Measurements from ENCODE around the gene ZSCAN10.
A peak's percentile ranks its signal among the peaks of the same experiment; 100 is the strongest.

The ZSCAN10 gene

GRCh38 chr16:3112058-3112880 is 13.2 kb upstream of the ZSCAN10 start, which contains the start of gene ZNF205:
Gene ZNF205, plus strand, starts transcription at chr16:3112586. Its CDS starts 845 bp downstream, at chr16:3113431.
- peak; percentile 86 for DNase-seq (ENCODE audit: low spot score)

GRCh38 chr16:3106205-3106928 is 7.3 kb upstream of the ZSCAN10 start:
- DNase-seq (ENCODE audit: low spot score): peak; percentile 97

- DNase-seq (ENCODE audit: low spot score): no peak
Observed at GRCh38 chr16:3101841-3102470, 2.9 kb upstream of the ZSCAN10 start.

GRCh38 chr16:3101018-3101840 is 2.1 kb upstream of the ZSCAN10 start:
- no peak for DNase-seq (ENCODE audit: low spot score)

GRCh38 chr16:3099732-3100499 is 822 bp upstream of the ZSCAN10 start:
- peak; percentile 86 for DNase-seq (ENCODE audit: low spot score)

- no peak for DNase-seq (ENCODE audit: low spot score)
Observed at GRCh38 chr16:3099395-3099731, 269 bp upstream of the ZSCAN10 start.

GRCh38 chr16:3097266-3097665 is 1.8 kb downstream of the ZSCAN10 start:
- DNase-seq (ENCODE audit: low spot score): no peak

GRCh38 chr16:3096362-3096761 is 2.7 kb downstream of the ZSCAN10 start:
- no peak for DNase-seq (ENCODE audit: low spot score)

GRCh38 chr16:3095869-3096268 is 3.2 kb downstream of the ZSCAN10 start:
- DNase-seq (ENCODE audit: low spot score): no peak

GRCh38 chr16:3094289-3095027 is 4.6 kb downstream of the ZSCAN10 start:
- no peak for DNase-seq (ENCODE audit: low spot score)

GRCh38 chr16:3092501-3092941 is 6.6 kb downstream of the ZSCAN10 start:
- DNase-seq (ENCODE audit: low spot score): no peak

- DNase-seq (ENCODE audit: low spot score): no peak
Observed at GRCh38 chr16:3091551-3091950, 7.5 kb downstream of the ZSCAN10 start.

GRCh38 chr16:3089717-3090592 is 9.1 kb downstream of the ZSCAN10 start:
- no peak for DNase-seq (ENCODE audit: low spot score)

- no peak for DNase-seq (ENCODE audit: low spot score)
Observed at GRCh38 chr16:3088925-3089716, 10.0 kb downstream of the ZSCAN10 start.

- DNase-seq (ENCODE audit: low spot score): no peak
Observed at GRCh38 chr16:3088450-3088849, 10.6 kb downstream of the ZSCAN10 start.

GRCh38 chr16:3087243-3088235 is 11.6 kb downstream of the ZSCAN10 start:
- no peak for DNase-seq (ENCODE audit: low spot score)

GRCh38 chr16:3086596-3087242 is 12.4 kb downstream of the ZSCAN10 start:
- DNase-seq (ENCODE audit: low spot score): no peak

All from left forelimb (tissue), 1 donor.